GM12864 (cell line): Measurements from ENCODE around the gene PRKCZ.

Source experiments
- DNase-seq: peaks from one replicate; pipeline ENCODE4 v3.0.0-alpha.2; 2011; ENCODE audit warnings: low read depth
- H3K4me3 ChIP-seq: 2 replicates; pipeline ENCODE4 v1.5.1; 2011; ENCODE audit warnings: mild to moderate bottlenecking, low read depth, low read length, control low read depth
- CTCF ChIP-seq: IDR thresholded peaks from 2 replicates; pipeline ENCODE4 v1.5.1; 2011; ENCODE audit warnings: low read depth, mild to moderate bottlenecking, moderate library complexity, low read length, control low read depth, inconsistent platforms; ENCODE audit errors: missing control alignments

The PRKCZ gene

GRCh38 chr1:2158272-2158671 is 108.1 kb downstream of the PRKCZ start:
- TF ChIP-seq CTCF: no peak
- H3K4me3 ChIP-seq: no peak overlapping the region
- no peak for DNase-seq

- DNase-seq: no peak
- H3K4me3 ChIP-seq: no peak overlapping the region
- TF ChIP-seq CTCF: no peak
Observed at GRCh38 chr1:2159124-2159523, 108.9 kb downstream of the PRKCZ start.

- H3K4me3 ChIP-seq: no peak overlapping the region
- TF ChIP-seq CTCF: no peak
- no peak for DNase-seq
Observed at GRCh38 chr1:2160451-2161300, 110.5 kb downstream of the PRKCZ start.

- DNase-seq: no peak
- no peak overlapping the region for H3K4me3 ChIP-seq
- no peak for TF ChIP-seq CTCF
Observed at GRCh38 chr1:2163205-2163604, 113.0 kb downstream of the PRKCZ start.

- DNase-seq: no peak
- no peak for TF ChIP-seq CTCF
- no peak overlapping the region for H3K4me3 ChIP-seq
Observed at GRCh38 chr1:2165646-2166045, 115.4 kb downstream of the PRKCZ start.

- H3K4me3 ChIP-seq: no peak overlapping the region
- no peak for TF ChIP-seq CTCF
- DNase-seq: no peak
Observed at GRCh38 chr1:2166254-2166653, 116.0 kb downstream of the PRKCZ start.

GRCh38 chr1:2166695-2167094 is 116.5 kb downstream of the PRKCZ start:
- no peak for TF ChIP-seq CTCF
- no peak for DNase-seq
- no peak overlapping the region for H3K4me3 ChIP-seq
